Measurements from ENCODE around the gene TUBG1.

DNA sequence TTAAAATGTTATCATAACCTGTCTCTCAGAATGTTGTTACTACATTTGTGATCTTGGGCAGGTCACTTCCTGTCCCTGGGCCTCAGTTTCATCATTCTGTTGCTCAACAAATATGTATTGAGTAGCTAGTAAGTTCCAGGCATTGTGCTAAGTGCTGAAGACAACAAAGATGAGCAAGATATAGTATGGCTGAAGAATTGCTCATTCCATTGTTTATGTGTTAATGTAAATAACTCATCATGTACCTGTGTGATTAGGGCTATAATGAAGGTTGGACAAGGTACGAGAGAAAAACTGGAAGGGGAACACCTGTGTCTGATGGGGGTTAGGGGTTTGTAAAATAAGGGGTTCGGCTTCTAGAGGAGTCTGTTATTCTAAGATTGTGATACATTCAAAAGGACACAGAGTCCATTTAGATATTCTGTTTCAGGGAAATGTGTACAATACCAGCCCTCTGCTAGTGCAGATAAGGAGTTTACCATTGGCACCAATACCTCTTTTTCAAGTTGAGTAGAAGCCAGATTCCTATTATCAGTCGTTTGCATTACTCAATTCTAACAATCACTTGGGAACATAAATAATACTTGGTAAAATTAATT lies 20.0 kb downstream of the TUBG1 start:
- TF ChIP-seq MXI1 (IDR thresholded peaks at IDR 0.05; ENCODE audit: low read depth, low read length) (no peak), ETV6 (conservative IDR thresholded peaks at IDR 0.05 in 1 of 2, IDR thresholded peaks at IDR 0.05 in 1 of 2; ENCODE audit: borderline replicate concordance in 1 of 2, low read depth in 1 of 2) (no peak), POLR2AphosphoS5 (IDR thresholded peaks at IDR 0.05; ENCODE audit: low read length) (no peak), SMC3 (IDR thresholded peaks at IDR 0.05; ENCODE audit: borderline replicate concordance, low read length) (no peak)
- TF ChIP-seq, protein P1, sequence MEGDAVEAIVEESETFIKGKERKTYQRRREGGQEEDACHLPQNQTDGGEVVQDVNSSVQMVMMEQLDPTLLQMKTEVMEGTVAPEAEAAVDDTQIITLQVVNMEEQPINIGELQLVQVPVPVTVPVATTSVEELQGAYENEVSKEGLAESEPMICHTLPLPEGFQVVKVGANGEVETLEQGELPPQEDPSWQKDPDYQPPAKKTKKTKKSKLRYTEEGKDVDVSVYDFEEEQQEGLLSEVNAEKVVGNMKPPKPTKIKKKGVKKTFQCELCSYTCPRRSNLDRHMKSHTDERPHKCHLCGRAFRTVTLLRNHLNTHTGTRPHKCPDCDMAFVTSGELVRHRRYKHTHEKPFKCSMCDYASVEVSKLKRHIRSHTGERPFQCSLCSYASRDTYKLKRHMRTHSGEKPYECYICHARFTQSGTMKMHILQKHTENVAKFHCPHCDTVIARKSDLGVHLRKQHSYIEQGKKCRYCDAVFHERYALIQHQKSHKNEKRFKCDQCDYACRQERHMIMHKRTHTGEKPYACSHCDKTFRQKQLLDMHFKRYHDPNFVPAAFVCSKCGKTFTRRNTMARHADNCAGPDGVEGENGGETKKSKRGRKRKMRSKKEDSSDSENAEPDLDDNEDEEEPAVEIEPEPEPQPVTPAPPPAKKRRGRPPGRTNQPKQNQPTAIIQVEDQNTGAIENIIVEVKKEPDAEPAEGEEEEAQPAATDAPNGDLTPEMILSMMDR (IDR thresholded peaks at IDR 0.05 in 2 of 3, conservative IDR thresholded peaks at IDR 0.05 in 1 of 3; ENCODE audit: control insufficient read depth in 2 of 3, extremely low read depth in 1 of 3, insufficient read depth in 1 of 3, low read depth in 3 of 3, low read length in 3 of 3): no peak
